Right lobe of liver (tissue), 4 donors: ENCODE measurements around the gene RHOT1.

ENCODE experiments used
- CTCF ChIP-seq, 4 donors: fragments of 200-600 bp in 3 of 4; fragments of 450-650 bp in 1 of 4; IDR thresholded peaks; one replicate each; pipeline versions ENCODE4 v1.5.1 to v1.8.0; 2016 to 2022; ENCODE audit warnings: antibody characterized with exemption in 4 of 4, mild to moderate bottlenecking in 2 of 4
- POLR2A ChIP-seq: fragments of 450-650 bp; IDR thresholded peaks from one replicate; pipeline ENCODE4 v1.6.1; 2017; ENCODE audit warnings: antibody characterized with exemption, mild to moderate bottlenecking
- donor health status: DM: no; HTN: no; CAD: no.
- donor health status: DM: no; HTN: no; CAD: no.
- donor health status: DM: no; HTN: yes; CAD: no.

GRCh38 chr17:32264140-32264799 is 122.0 kb downstream of the RHOT1 start:
- TF ChIP-seq CTCF (IDR thresholded peaks at IDR 0.05): no peak
- no peak for TF ChIP-seq POLR2A
